HepG2 (cell line): ENCODE measurements around the gene PRSS53. TPM values are rescaled to one million over a fixed set of nuclear protein-coding genes. Genes with fewer than 3 reads are reported as not detected.
A peak's percentile ranks its signal among the peaks of the same experiment; 100 is the strongest.

Experiments used
- ATAC-seq: fragments of 200-7000 bp; cut with Tn5 transposase; 3 replicates; pipeline ENCODE4 v1.9.1; 2020; ENCODE audit warnings: mild to moderate bottlenecking, moderate library complexity
- BruUV-seq: library from RNA; stranded (reverse); fragments of 400-500 nt; replicated peaks from 2 replicates; lab custom pipeline; 2021; lab: Mats Ljungman, UMichigan
- CTCF ChIA-PET: fragments of 300-600 bp; formaldehyde crosslinking; extraction: SDS; loops from one replicate; lab custom pipeline; 2021; ENCODE audit warnings: low total read pairs, inconsistent platforms, low intra/inter-chr PET ratio; lab: Yijun Ruan, JAX
- POLR2A ChIA-PET: fragments of 350-600 bp; sonication (Branson Sonifier 250); formaldehyde crosslinking; loops from one replicate; lab custom pipeline; 2020; ENCODE audit warnings: antibody characterized with exemption, inconsistent platforms; lab: Yijun Ruan, JAX
- DNase-seq: peaks from one replicate; pipeline ENCODE4 v3.0.0-alpha.2; 2015; ENCODE audit warnings: low spot score
- FAIRE-seq: peaks from 3 replicates; lab custom pipeline; 2011; peaks lifted over from hg19 to GRCh38; lab: Jason Lieb, UNC
- H2AFZ ChIP-seq: one replicate; pipeline ENCODE4 v1.6.1; 2011; ENCODE audit warnings: low read length, inconsistent platforms
- H3K27ac ChIP-seq: fragments of 300-600 bp; 3 replicates; pipeline ENCODE4 v1.8.0; 2011; ENCODE audit warnings: mixed run types, mild to moderate bottlenecking, mixed read lengths, low read length, inconsistent platforms; ENCODE audit not compliant: insufficient read depth; ENCODE audit errors: extremely low read length
- H3K27me3 ChIP-seq, 2 experiments: fragments of 200-600 bp in 1 of 2; 2 replicates in 1 of 2; 3 replicates in 1 of 2; pipeline versions ENCODE4 v1.6.0 to v1.8.0; 2011; ENCODE audit warnings: low read length in 2 of 2, mild to moderate bottlenecking in 2 of 2, moderate library complexity in 2 of 2, inconsistent platforms in 1 of 2; ENCODE audit not compliant: insufficient read depth in 2 of 2, control insufficient read depth in 1 of 2
- H3K36me3 ChIP-seq, 2 experiments: fragments of 200-600 bp in 1 of 2; replicated peaks in 1 of 2; 2 replicates in 1 of 2; 3 replicates in 1 of 2; pipeline versions ENCODE4 v1.5.1 to v1.8.0; 2011; ENCODE audit warnings: low read length in 2 of 2, inconsistent platforms in 1 of 2; ENCODE audit not compliant: insufficient read depth in 2 of 2, control insufficient read depth in 1 of 2
- H3K4me1 ChIP-seq: 2 replicates; pipeline ENCODE4 v1.5.1; 2012; ENCODE audit warnings: low read length, inconsistent platforms; ENCODE audit not compliant: insufficient read depth
- H3K4me2 ChIP-seq: 2 replicates; pipeline ENCODE4 v1.6.0; 2011; ENCODE audit warnings: low read depth, low read length, inconsistent platforms
- H3K4me3 ChIP-seq, 3 experiments: fragments of 200-600 bp in 1 of 3; sonication (generic), shearing (Covaris generic) in 1 of 3; replicated peaks in 1 of 3; 2 replicates each; pipeline ENCODE4 v1.5.1; 2011 to 2016; ENCODE audit warnings: low read length in 3 of 3, inconsistent platforms in 2 of 3, low read depth in 2 of 3, mild to moderate bottlenecking in 2 of 3, control low read depth in 1 of 3, mixed read lengths in 1 of 3; ENCODE audit not compliant: insufficient read depth in 1 of 3
- H3K79me2 ChIP-seq: one replicate; pipeline ENCODE4 v1.6.1; 2011; ENCODE audit warnings: low read length, inconsistent platforms; ENCODE audit not compliant: insufficient read depth
- H3K9ac ChIP-seq: 2 replicates; pipeline ENCODE4 v1.6.0; 2011; ENCODE audit warnings: mild to moderate bottlenecking, low read depth, low read length, inconsistent platforms; ENCODE audit not compliant: insufficient read depth
- H3K9me3 ChIP-seq: 2 replicates; pipeline ENCODE4 v1.5.1; 2012; ENCODE audit warnings: mild to moderate bottlenecking, low read length
- H4K20me1 ChIP-seq: 2 replicates; pipeline ENCODE4 v1.6.0; 2011; ENCODE audit warnings: inconsistent platforms, mild to moderate bottlenecking, low read length, moderate library complexity; ENCODE audit not compliant: insufficient read depth
- BRD4 ChIP-seq: sonication (generic); formaldehyde crosslinking; IDR thresholded peaks from 2 replicates; pipeline ENCODE4 v1.4.0; 2020; ENCODE audit warnings: missing genetic modification reagents
- DR1 ChIP-seq: sonication (generic); formaldehyde crosslinking; IDR thresholded peaks from 2 replicates; pipeline ENCODE4 v1.8.0; 2021; ENCODE audit warnings: mild to moderate bottlenecking, missing genetic modification reagents, inconsistent platforms
- ESRRA ChIP-seq: sonication (generic); formaldehyde crosslinking; IDR thresholded peaks from 2 replicates; pipeline ENCODE4 v1.5.1; 2020; ENCODE audit warnings: mild to moderate bottlenecking, low read depth, missing genetic modification reagents
- GATA4 ChIP-seq: sonication (generic); IDR thresholded peaks from 2 replicates; pipeline ENCODE4 v1.6.1; 2016; ENCODE audit warnings: antibody characterized with exemption, low read depth, borderline replicate concordance
- HNF4G ChIP-seq, 2 experiments: sonication (generic) in 1 of 2; formaldehyde crosslinking in 1 of 2; IDR thresholded peaks; 2 replicates each; pipeline versions ENCODE4 v1.4.0 to v1.6.1; 2011 to 2020; ENCODE audit warnings: borderline replicate concordance in 2 of 2, low read depth in 2 of 2, mild to moderate bottlenecking in 2 of 2, low read length in 1 of 2, missing genetic modification reagents in 1 of 2, moderate library complexity in 1 of 2
- HOXA3 ChIP-seq: sonication (generic); formaldehyde crosslinking; IDR thresholded peaks from 2 replicates; pipeline ENCODE4 v1.5.0; 2020; ENCODE audit warnings: missing genetic modification reagents
- SRSF1 ChIP-seq: fragments of 200-400 bp; formaldehyde crosslinking; optimal IDR thresholded peaks from 2 replicates; pipeline ENCODE3; 2017; ENCODE audit warnings: mild to moderate bottlenecking, low read depth, low read length, moderate library complexity
- SUZ12 ChIP-seq: fragments of 150-350 bp; IDR thresholded peaks from 2 replicates; pipeline ENCODE4 v1.6.1; 2014; ENCODE audit warnings: low read depth, low read length
- ZC3H4 ChIP-seq: sonication (generic); formaldehyde crosslinking; IDR thresholded peaks from 2 replicates; pipeline ENCODE4 v1.4.0; 2020; ENCODE audit warnings: missing genetic modification reagents, borderline replicate concordance
- ZFP41 ChIP-seq: sonication (generic); formaldehyde crosslinking; IDR thresholded peaks from 2 replicates; pipeline ENCODE4 v1.4.0; 2020; ENCODE audit warnings: mild to moderate bottlenecking, missing genetic modification reagents, borderline replicate concordance
- ZFY ChIP-seq: sonication (generic); formaldehyde crosslinking; IDR thresholded peaks from 2 replicates; pipeline ENCODE4 v1.4.0; 2020; ENCODE audit warnings: missing genetic modification reagents
- ZNF326 ChIP-seq: sonication (generic); formaldehyde crosslinking; IDR thresholded peaks from 2 replicates; pipeline ENCODE4 v1.4.0; 2020; ENCODE audit warnings: missing genetic modification reagents, borderline replicate concordance
- ZNF780A ChIP-seq: sonication (generic); formaldehyde crosslinking; IDR thresholded peaks from 2 replicates; pipeline ENCODE4 v1.8.0; 2022; ENCODE audit warnings: mild to moderate bottlenecking, missing genetic modification reagents, moderate library complexity
- ZNF839 ChIP-seq: sonication (generic); formaldehyde crosslinking; IDR thresholded peaks from 2 replicates; pipeline ENCODE4 v1.4.0; 2020; ENCODE audit warnings: missing genetic modification reagents, mild to moderate bottlenecking, borderline replicate concordance
- WGBS: methylation state at CpG from one replicate; pipeline ENCODE4 v1.1.6; 2017; ENCODE audit warnings: low lambda C conversion rate; 5-methylcytosine and 5-hydroxymethylcytosine counted together
- in situ Hi-C: cut with HindIII; loops from 2 replicates; pipeline ENCODE4 v1.10.0; 2017; ENCODE audit warnings: low pct_unique_long_range_greater_than_20kb; ENCODE audit not compliant: extremely low pct_ligation_motif_present
- intact Hi-C: fragments of 100-400 bp; cut with micrococcal nuclease; formaldehyde crosslinking; loops from one replicate; pipeline ENCODE4 v1.10.0; 2022; ENCODE audit not compliant: unreplicated experiment
- polyA plus RNA-seq, 8 experiments: library from polyadenylated mRNA; depleted of rRNA in 3 of 8; stranded (reverse) in 7 of 8; unstranded in 1 of 8; fragments of >200 nt; fragmentation: Illumina TruSeq in 4 of 8; extraction: Trizol in 4 of 8; gene quantifications; 2 replicates each; pipeline versions ENCODE4 v1.2.1 to v1.2.3, GENCODE V29; 2011 to 2016; ENCODE audit warnings: low read depth in 4 of 8, missing spikeins in 1 of 8, mixed read lengths in 1 of 8; ENCODE audit not compliant: insufficient read depth in 1 of 8
- total RNA-seq, 5 experiments: library from RNA; depleted of rRNA; stranded (reverse); fragments of >200 nt; fragmentation: Illumina TruSeq; extraction: Trizol; gene quantifications; 2 replicates each; pipeline ENCODE4 v1.2.3, GENCODE V29; 2016; ENCODE audit warnings: low read depth in 1 of 5
- TF ChIP-seq, protein P1 (sequence below): sonication (generic); formaldehyde crosslinking; IDR thresholded peaks from 2 replicates; pipeline ENCODE4 v1.5.1; 2020; ENCODE audit warnings: missing genetic modification reagents, mild to moderate bottlenecking, borderline replicate concordance
- TF ChIP-seq, protein P2 (sequence below): sonication (generic); formaldehyde crosslinking; IDR thresholded peaks from 2 replicates; pipeline ENCODE4 v1.8.0; 2022; ENCODE audit warnings: mild to moderate bottlenecking, missing genetic modification reagents, borderline replicate concordance

PRSS53 gene
- total and polyA plus RNA-seq, 2 of the 13 experiments (the other 11 are each of a cell fraction or from before 2014, with no cell fraction given) = 2.2 to 7.4 TPM

DNA sequence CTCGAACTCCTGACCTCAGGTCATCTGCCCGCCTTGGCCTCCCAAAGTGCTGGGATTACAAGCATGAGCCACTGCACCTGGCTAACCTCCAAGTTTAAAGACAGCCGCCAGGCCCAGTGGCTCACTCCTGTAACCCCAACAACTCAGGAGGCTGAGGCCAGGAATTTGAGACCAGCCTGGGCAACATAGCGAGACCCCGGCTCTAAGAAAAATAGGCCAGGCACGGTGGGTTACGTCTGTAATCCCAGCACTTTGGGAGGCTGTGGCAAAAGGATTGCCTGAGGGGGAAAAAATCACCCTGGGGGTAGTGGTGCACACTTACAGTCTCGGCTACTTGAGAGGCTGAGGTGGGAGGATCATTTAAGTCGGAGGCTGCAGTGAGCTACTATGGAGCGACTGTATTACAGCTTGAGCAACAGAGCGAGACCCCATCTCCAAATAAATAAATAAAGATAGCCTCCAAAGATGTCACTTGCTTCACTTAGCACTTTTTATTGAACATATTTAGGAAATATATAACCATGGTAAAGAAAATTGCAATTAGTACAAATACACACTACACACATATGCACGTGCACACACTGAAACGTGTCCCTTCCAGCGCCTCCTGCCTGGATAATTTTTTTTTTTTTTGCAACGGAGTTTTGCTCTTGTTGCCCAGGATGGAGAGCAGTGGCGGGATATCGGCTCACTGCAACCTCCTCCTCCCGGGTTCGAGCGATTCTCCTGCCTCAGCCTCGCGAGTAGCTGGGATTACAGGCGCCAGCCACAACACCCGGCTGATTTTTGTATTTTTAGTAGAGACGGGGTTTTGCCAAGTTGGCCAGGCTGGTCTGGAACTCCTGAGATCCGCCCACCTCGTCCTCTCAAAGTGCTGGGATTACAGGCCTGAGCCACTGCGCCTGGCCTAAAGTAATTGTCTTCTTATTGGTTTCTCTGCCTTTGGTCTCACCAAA is 18.0 kb upstream of the PRSS53 start (continued):
- 0 out of 2 replicates have a peak, but pooled peaks have one; percentile 30 for TF ChIP-seq HOXA3 (CRISPR knock-in tag)
- TF ChIP-seq, protein P1, sequence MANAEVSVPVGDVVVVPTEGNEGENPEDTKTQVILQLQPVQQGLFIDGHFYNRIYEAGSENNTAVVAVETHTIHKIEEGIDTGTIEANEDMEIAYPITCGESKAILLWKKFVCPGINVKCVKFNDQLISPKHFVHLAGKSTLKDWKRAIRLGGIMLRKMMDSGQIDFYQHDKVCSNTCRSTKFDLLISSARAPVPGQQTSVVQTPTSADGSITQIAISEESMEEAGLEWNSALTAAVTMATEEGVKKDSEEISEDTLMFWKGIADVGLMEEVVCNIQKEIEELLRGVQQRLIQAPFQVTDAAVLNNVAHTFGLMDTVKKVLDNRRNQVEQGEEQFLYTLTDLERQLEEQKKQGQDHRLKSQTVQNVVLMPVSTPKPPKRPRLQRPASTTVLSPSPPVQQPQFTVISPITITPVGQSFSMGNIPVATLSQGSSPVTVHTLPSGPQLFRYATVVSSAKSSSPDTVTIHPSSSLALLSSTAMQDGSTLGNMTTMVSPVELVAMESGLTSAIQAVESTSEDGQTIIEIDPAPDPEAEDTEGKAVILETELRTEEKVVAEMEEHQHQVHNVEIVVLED (CRISPR knock-in tag) = 0 out of 2 replicates have a peak, but pooled peaks have one; percentile 27

DNA sequence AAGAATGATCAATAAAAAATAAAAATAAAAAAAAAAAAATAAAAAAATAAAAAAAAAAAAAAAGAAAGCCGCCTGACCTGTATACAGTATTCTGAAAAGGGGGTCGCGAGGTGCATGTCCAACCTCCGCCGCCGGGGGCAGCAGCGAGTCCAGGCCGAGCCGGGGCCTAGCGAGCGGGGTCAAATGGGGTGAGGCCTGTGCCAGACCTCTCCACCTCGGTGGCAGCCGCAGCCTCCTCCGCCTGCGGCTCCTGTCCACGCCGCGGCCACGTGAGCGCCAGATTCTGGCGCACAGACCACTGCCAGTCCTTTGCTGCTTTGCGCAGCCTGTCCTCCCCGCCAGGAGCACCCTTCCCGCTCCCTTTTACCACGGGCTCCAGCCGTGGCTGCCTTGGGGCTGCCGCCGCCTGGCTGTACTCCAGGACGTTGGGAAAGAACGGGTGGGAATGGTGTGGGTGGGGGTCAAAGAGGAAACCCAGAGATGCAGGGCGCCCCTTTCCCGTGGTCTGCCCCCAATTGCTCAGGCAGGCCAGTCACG is 17.0 kb upstream of the PRSS53 start:
- ATAC-seq (peak; percentile 80), FAIRE-seq (peak; percentile 21), DNase-seq (peak; percentile 79)
- H3K9ac ChIP-seq = peak overlapping the region; percentile 60
- no peaks in the 10 kb centered on the region for H3K9me3 ChIP-seq
- peak overlapping the region; percentile 78 for H3K4me2 ChIP-seq
- peaks cover 12% of the 10 kb centered on the region for H3K79me2 ChIP-seq
- BruUV-seq = no TSS peak
- CTCF ChIA-PET = interaction anchor here (1.4 kb wide), 1 partner anchor 37 kb away, joined by 9 read pairs; no protein-coding TSS in a partner anchor
- intact Hi-C loops = loop anchor here (2.0 to 5.0 kb wide), 2 partner anchors 37 to 52 kb away; no protein-coding TSS in a partner anchor
- in situ Hi-C loops = no loop called here
- H3K36me3 ChIP-seq = peaks cover 10 to 13% of the 10 kb centered on the region in 2 experiments
- 2% methylated on average over 22 of the region's 33 CpGs for WGBS
- peak overlapping the region; percentile 36 to 60 (median 58); a peak in 5 of 6 replicates for H3K4me3 ChIP-seq
- no peaks in the 10 kb centered on the region for H4K20me1 ChIP-seq
- peaks cover 48% of the 10 kb centered on the region for H3K4me1 ChIP-seq
- POLR2A ChIA-PET = no interaction called here
- H2AFZ ChIP-seq = no peak overlapping the region
- H3K27ac ChIP-seq = peak overlapping the region; percentile 81
- H3K27me3 ChIP-seq = no peaks in the 10 kb centered on the region
- TF ChIP-seq ZC3H4 (peak; percentile 45; the same call in 1 of the 2 replicates), ZNF780A (CRISPR knock-in tag) (peak; percentile 89), SUZ12 (no peak), ESRRA (CRISPR knock-in tag) (peak; percentile 92), HNF4G (IDR thresholded peaks at IDR 0.05; ENCODE audit: borderline replicate concordance, low read depth, low read length) (peak; percentile 32; the same call in 1 of the 2 replicates), HNF4G (CRISPR knock-in tag; IDR thresholded peaks at IDR 0.05; ENCODE audit: borderline replicate concordance, low read depth) (peak; percentile 60; the same call in 1 of the 2 replicates), SRSF1 (peak; percentile 71), BRD4 (CRISPR knock-in tag) (peak; percentile 79), ZNF326 (CRISPR knock-in tag) (no peak), DR1 (peak; percentile 63), GATA4 (peak; percentile 64; the same call in 1 of the 2 replicates), ZFY (CRISPR knock-in tag) (peak; percentile 96), ZNF839 (CRISPR knock-in tag) (peak; percentile 89; the same call in 1 of the 2 replicates), ZFP41 (CRISPR knock-in tag) (peak; percentile 96; the same call in 1 of the 2 replicates)
- TF ChIP-seq, protein P2, sequence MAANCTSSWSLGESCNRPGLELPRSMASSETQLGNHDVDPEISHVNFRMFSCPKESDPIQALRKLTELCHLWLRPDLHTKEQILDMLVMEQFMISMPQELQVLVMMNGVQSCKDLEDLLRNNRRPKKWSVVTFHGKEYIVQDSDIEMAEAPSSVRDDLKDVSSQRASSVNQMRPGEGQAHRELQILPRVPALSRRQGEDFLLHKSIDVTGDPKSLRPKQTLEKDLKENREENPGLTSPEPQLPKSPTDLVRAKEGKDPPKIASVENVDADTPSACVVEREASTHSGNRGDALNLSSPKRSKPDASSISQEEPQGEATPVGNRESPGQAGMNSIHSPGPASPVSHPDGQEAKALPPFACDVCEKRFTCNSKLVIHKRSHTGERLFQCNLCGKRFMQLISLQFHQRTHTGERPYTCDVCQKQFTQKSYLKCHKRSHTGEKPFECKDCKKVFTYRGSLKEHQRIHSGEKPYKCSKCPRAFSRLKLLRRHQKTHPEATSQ (CRISPR knock-in tag) = peak; percentile 95
